ENCODE results near the gene MAP4K2. TPM values are rescaled to one million over a fixed set of nuclear protein-coding genes. Genes with fewer than 3 reads are reported as not detected.

Gene MAP4K2
- total and polyA plus RNA-seq, 2 of the 4 experiments (the other 2 are of a cell fraction) = 11.7 to 16.6 TPM

- peak; percentile 75 for DNase-seq
- POLR2A ChIA-PET (ENCODE audit: unreplicated experiment) = no interaction called here
- Histone ChIP-seq H2BK5ac (ENCODE audit: low read depth, low read length, poor library complexity, severe bottlenecking) (peak overlapping the region; percentile 87), H4K5ac (ENCODE audit: low read depth, low read length) (no peak overlapping the region), H3K23ac (ENCODE audit: low read depth, low read length) (0 out of 2 replicates have a peak overlapping the region, but pooled peaks have one; percentile 67), H2BK120ac (ENCODE audit: low read depth, low read length) (no peak overlapping the region), H3K18ac (ENCODE audit: low read depth, low read length) (no peak overlapping the region), H4K91ac (ENCODE audit: insufficient read depth, low read depth, low read length) (no peak overlapping the region), H3K9me3 (ENCODE audit: control insufficient read depth, insufficient read depth, low read length) (no peaks in the 10 kb centered on the region), H3K79me1 (ENCODE audit: low read depth in 1 of 2, low read length in 2 of 2) (peaks cover 17 to 51% of the 10 kb centered on the region in 2 experiments), H3K9ac (ENCODE audit: low read depth, low read length) (peak overlapping the region; percentile 78), H3K9me1 (ENCODE audit: insufficient read depth, low read length) (no peaks in the 10 kb centered on the region; the same call in 1 of the 2 replicates), H3K36me3 (ENCODE audit: control insufficient read depth, insufficient read depth, low read length) (peaks cover 30% of the 10 kb centered on the region), H4K8ac (ENCODE audit: low read depth in 2 of 2, low read length in 2 of 2) (no peak overlapping the region), H2BK20ac (ENCODE audit: low read depth, low read length) (no peak overlapping the region), H4K20me1 (ENCODE audit: insufficient read depth, low read length) (peaks cover 49% of the 10 kb centered on the region), H3K4me1 (ENCODE audit: control insufficient read depth, insufficient read depth, low read length) (peaks cover 2% of the 10 kb centered on the region), H3K27ac (ENCODE audit: insufficient read depth, low read length) (peak overlapping the region; percentile 94), H2AK5ac (ENCODE audit: low read depth, low read length) (peak overlapping the region; percentile 91), H2AFZ (replicated peaks; ENCODE audit: low read length, poor library complexity) (peak overlapping the region; percentile 84), H3K27me3 (ENCODE audit: control insufficient read depth, insufficient read depth, low read length) (no peaks in the 10 kb centered on the region), H3K14ac (replicated peaks; ENCODE audit: low read depth, low read length) (peak overlapping the region; percentile 83), H2AK9ac (replicated peaks; ENCODE audit: low read depth, low read length, poor library complexity) (peak overlapping the region; percentile 95), H3K56ac (ENCODE audit: extremely low read depth, insufficient read depth, low read length) (0 out of 2 replicates have a peak overlapping the region, but pooled peaks have one; percentile 8), H3K4me2 (ENCODE audit: low read depth, low read length) (peak overlapping the region; percentile 98), H3K4me3 (ENCODE audit: insufficient read depth, low read depth, low read length) (peak overlapping the region; percentile 94), H2BK15ac (ENCODE audit: low read depth, low read length) (no peak overlapping the region), H3K4ac (ENCODE audit: low read depth, low read length) (peak overlapping the region; percentile 67)
- no TSS peak for BruUV-seq (replicated peaks)
- CTCF ChIA-PET = no interaction called here
- intact Hi-C loops (cut with micrococcal nuclease) = loop anchor here (1.0 to 2.0 kb wide), 2 partner anchors 9 to 25 kb away; partner anchors contain the start of gene MAP4K2
- WGBS, 2 experiments (ENCODE audit: extremely low coverage in 2 of 2, insufficient read length in 1 of 2) = 0% methylated on average over 27 of the region's 98 CpGs; no CpG with 5 or more reads in 1 of the 2 experiments
- dilution Hi-C loops (cut with HindIII; ENCODE audit: low sequenced_read_pairs, unreplicated experiment) = no loop called here
- in situ Hi-C loops (cut with MboI; ENCODE audit: low sequenced_read_pairs) = no loop called here
- peak; percentile 27 for ATAC-seq (ENCODE audit: low read depth)
- TF ChIP-seq SMC3 (IDR thresholded peaks at IDR 0.05; ENCODE audit: low read depth, low read length) (no peak), FOS (IDR thresholded peaks at IDR 0.05; ENCODE audit: low read depth, low read length) (no peak), CHD1 (IDR thresholded peaks at IDR 0.05; ENCODE audit: low read depth, low read length) (no peak), CTCF (conservative IDR thresholded peaks at IDR 0.05; ENCODE audit: low read depth, low read length) (no peak), NFE2L2 (IDR thresholded peaks at IDR 0.05; ENCODE audit: low read depth, low read length) (no peak), POLR2A (IDR thresholded peaks at IDR 0.05; ENCODE audit: low read depth, low read length) (0 out of 2 replicates have a peak, but pooled peaks have one; percentile 47), ELK1 (IDR thresholded peaks at IDR 0.05; ENCODE audit: borderline replicate concordance, low read depth, low read length) (no peak), MAFK (IDR thresholded peaks at IDR 0.05; ENCODE audit: low read depth, low read length) (no peak), RCOR1 (IDR thresholded peaks at IDR 0.05; ENCODE audit: insufficient replicate concordance, low read length) (no peak), MXI1 (IDR thresholded peaks at IDR 0.05; ENCODE audit: borderline replicate concordance, low read depth, low read length) (peak; percentile 88), USF2 (IDR thresholded peaks at IDR 0.05; ENCODE audit: low read depth, low read length) (no peak), RAD21 (IDR thresholded peaks at IDR 0.05; ENCODE audit: low read length) (no peak), BHLHE40 (IDR thresholded peaks at IDR 0.05; ENCODE audit: low read depth, low read length) (no peak), RFX5 (IDR thresholded peaks at IDR 0.05; ENCODE audit: low read depth, low read length) (no peak)
These were observed 25.4 kb downstream of the MAP4K2 start for GRCh38 chr11:64777449-64778222.

Measured in IMR-90 (cell line).